T follicular helper cell (primary cell): Measurements from ENCODE around the gene RNF7.
A peak's percentile ranks its signal among the peaks of the same experiment; 100 is the strongest.
"Not testable (repeated sequence)": the region's sequence is repeated elsewhere in the genome, so short reads cannot be mapped to it uniquely, and the experiment has no call there.

ENCODE experiments used
- DNase-seq: peaks from one replicate; pipeline ENCODE4 v3.0.0-alpha.2; 2020; ENCODE audit warnings: low read depth
- total RNA-seq, 2 experiments: gene quantifications; one replicate each; lab custom pipeline; 2026; lab: John Stamatoyannopoulos, UW

RNF7 gene
- total RNA-seq, result 32.8 to 41.6 reads per million in 2 experiments

DNA sequence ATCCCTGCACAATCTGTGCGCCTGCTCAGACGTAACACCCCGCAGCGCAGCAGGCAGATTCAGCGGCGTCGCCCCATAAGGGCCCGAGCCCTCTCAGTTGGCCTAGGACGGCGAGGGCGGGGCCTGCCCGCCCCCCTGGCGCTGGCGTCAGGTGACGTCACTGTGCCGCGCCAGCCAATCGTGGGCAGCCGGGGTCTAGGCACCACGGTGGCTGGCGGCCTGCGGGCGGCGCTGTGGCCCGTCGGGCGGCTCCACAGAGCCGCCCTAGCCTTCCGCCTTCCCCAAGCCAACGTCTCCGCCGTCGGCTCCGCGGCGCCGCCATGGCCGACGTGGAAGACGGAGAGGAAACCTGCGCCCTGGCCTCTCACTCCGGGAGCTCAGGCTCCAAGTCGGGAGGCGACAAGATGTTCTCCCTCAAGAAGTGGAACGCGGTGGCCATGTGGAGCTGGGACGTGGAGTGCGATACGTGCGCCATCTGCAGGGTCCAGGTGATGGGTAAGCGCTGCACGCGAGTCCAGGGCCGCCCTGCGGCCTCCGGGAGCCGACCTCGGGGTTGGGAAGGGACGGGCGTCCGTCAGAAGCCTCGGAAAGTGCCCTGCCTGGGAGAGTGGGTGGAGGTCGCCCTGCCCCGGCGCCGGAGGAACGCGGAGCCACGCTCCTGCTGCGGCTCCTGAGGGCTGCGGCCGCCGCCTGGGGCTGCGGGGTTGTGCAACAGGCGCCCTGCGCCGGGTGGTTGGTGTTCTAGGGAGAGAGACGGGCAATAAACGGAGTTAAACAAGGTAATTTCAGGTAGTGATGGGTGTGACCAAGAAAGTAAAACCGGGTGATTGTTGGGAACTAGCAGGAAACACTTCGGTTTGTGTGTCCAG, at the start of gene RNF7:
Gene RNF7, plus strand, starts transcription at position 277 of the 869 bp plus-strand sequence. Its CDS starts 44 bp downstream, at position 321.
- DNase-seq, result peak; percentile 95

DNA sequence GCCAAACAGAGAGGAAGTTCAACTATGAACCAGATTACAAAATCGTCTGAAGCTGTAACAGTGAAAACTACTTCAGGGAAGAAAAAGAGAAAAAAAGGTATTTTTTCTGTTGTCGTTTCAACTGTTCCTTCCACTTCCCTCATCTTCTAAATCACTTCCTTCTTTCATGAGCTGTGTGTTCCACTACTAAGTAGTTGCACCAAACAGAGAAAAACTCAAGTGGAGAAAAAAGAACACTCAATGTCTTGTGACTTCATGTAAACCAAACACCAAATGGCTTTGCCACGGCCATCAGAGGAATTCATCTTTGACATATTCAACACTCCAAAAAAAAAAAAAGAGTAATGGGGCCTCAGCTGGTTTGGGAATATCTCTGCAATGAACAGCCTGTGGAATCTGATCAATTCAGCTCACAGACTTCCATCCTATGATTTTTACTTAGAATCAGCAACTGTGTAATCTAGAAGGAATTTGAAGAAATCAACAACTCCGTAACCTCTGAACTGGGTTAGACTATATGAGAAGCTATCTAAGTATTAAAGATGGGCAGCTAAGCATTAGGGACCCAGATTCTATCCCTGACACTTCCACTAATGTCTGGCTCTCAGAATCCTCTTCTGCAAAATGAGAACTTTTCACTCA, 47.5 kb upstream of the RNF7 start:
- no peak for DNase-seq

DNA sequence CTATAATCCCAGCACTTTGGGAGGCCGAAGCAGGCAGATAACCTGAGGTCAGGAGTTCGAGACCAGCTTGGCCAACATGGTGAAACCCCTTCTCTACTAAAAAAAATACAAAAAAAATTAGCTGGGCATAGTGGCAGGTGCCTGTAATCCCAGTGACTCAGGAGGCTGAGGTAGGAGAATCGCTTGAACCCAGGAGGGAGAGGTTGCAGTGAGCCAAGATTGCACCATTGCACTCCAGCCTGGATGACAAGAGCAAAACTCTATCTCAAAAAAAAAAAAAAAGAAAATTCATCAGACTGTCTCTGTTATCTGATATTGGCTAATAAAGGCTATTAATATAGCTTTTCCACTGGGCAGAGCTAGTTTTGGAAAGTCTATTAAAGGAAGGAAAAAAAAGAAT, 46.6 kb upstream of the RNF7 start:
- not testable (repeated sequence) for DNase-seq

DNA sequence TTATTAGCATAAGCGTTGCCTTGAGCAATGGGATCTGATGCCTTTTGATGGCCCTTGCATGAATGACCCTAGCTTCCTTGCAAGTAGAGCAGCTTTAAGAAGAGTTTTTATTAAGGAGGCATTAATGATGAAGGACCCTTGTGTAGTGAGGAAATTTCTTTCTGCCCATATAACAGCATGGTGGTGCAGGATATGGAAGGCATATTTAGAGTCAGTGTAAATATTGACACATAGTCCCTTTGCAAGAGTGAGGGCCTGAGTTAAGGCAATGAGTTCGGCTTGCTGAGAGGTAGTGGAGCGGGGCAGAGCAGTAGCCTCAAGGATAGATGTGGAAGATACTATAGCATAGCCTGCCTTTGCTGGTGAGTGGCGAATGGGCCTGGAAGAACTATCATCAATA, 45.1 kb upstream of the RNF7 start:
- not testable (repeated sequence) for DNase-seq

DNA sequence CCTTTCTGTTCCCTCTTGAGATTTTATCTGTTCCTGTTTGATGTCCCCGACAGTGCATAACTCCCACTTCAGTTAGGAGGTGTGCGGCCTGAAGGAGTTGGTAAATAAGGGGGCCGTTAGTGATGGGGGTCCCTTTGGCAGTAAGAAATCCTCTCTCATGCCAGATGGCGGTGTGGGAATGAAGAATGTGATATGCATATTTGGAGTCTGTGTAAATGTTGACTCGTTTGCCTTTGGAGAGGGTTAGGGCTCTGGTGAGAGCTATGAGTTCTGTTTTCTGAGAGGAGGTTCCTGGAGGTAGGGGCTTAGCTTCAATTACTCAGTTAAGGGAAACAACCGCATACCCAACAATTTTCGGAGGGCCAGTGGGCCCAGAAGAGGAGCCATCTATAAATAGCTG, 38.8 kb upstream of the RNF7 start:
- no peak for DNase-seq

DNA sequence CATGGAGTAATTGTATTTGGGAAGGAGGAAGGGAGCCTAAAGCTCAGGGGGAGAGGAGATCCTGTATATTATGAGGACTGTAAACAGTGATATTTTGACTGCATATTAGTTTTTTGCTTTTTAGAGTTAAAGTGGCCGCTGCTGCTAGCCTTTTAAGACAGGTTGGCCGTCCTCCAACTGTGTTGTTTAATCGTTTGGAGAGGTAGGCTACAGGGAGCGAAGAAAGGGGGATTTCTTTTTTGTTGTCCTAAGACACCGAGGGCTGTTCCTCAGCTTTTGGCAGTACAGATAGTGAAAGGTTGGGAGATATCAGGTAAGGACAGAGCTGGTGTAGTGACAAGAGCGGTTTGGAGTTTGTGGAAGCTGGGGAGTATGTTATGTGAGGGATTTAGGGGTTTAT, 38.2 kb upstream of the RNF7 start:
- DNase-seq, result no peak

DNA sequence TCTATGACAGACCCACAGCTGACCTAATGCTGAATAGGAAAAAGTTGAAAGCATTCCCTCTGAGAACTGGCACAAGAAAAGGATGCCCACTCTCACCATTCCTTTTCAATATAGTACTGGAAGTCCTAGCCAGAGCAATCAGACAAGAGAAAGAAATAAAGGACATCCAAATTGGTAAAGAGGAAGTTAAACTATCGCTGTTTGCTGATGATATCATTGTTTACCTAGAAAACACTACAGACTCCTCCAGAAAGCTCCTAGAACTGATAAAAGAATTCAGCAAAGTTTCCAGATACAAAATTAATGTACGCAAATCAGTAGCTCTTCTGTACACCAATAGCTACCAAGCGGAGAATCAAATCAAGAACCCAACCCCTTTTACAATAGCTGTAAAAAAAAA, 34.7 kb upstream of the RNF7 start:
- DNase-seq, result not testable (repeated sequence)

DNA sequence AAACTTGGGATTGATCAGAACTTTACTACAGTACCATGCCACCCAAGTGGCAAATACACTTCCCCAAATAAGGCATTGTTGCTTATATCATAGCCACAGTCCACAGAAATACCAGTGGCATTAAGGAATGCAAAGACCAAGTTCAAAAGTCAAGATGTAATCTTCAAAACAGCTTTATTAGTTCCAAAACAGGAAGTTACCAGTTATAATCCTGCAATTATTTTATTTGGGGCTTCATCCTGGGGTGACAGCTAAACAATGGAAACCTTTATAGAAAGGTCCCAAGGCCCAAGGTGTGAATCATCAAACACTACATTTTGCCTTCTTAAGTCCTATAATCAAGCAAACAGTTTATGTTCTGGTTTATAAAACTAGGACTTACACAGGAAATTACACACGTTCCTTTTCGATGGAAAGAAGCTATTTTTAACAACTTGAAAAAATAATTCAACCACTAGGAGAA, 30.3 kb upstream of the RNF7 start:
- DNase-seq, result no peak

DNA sequence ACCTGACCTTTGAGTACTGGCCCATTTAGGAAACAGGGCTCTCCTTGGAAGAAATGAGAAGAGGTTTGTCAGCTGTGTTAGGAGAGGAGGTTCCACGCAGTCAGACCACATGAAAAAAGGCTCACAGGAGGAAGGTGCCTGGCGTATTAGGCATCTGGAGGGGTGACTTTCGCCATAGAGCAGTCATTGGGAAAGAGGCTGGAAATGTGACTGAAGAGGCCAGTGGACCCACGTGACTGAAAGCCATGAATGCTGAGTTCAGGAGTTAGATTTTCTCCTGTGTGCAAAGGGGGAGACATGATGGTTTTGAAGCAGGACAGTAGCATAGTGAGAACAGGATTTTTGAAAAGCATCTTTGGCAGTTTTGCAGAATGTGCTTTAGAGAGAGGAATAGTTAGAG, 29.7 kb upstream of the RNF7 start:
- DNase-seq, result no peak

DNA sequence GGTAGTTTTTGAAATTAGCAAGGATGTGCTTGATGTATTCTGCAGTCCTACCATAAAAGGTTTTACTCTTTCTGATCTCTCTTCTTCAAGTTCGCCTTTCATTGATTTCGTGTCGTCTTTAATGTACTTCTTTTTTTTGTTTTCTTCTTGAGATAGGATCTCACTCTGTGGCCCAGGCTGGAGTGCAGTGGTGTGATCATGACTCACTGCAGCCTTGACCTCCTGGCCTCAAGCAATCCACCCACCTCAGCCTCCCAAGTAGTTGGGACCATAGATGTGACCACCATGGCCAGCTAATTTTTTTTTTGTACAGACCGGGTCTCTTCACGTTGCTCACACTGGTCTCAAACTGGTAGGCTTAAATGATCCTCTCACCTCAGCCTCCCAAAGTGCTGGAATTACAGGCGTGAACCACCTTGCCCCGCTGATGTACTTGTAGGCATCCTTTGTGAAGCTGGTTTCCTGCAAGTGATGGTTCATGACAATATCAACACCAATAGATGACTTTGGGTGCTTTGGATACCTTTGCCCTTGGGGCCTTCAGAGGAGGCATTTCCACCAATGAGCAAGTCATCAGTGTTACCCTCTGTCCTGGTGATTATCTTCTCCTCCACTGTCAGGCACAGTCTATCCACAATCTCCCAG, 28.9 kb upstream of the RNF7 start:
- no peak for DNase-seq

DNA sequence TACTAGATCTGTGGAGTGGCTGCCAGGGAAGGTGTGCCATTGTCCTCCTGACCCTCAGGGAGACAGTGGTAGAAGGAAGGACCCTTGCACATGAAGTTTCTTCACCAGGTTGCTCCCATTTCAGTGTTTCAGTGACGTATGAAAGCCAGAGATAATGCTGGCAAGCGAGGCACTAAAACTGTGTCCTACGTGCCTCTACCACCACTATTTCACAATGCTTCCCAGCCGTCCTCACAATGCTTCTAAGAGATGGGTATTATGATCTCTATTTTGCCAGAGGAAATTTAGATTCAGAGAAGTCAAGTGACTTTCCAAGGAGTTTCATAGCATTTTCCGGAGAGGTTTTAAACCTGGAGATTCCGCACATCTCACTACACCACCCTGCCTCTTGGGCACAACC, 28.0 kb upstream of the RNF7 start:
- DNase-seq, result no peak

DNA sequence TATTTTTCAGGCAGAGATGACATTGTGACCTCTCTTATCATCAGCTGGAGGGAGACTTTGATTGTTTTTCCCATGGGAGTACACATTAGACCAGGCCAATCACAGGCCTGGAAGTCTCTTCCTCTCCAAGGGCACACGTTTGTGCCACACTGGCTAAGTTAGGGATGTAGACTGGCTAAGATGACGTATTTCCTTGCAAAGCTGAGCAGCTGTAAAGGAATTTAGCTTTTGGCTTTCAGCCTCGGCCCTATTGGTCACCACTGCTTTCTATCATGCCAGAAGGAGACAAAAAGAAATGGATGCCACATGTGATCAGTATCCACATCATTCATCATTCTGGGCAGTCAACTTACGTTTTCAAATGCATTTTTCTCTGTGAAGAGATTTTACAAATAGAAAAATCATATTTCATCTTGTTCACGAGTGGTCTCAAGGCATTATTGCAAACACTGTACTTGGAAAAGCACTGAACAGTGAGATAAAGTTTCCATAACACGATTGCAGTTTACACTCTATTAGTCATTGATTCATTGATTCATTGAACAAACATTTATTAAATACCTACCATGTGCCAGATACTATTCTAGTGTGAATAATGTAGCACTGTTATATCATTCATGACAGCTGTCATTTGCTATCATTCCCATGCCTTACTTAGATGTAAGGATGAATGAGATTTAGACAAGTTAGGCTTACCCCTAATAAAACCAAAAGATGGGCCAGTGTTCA, 27.0 kb upstream of the RNF7 start:
- no peak for DNase-seq

DNA sequence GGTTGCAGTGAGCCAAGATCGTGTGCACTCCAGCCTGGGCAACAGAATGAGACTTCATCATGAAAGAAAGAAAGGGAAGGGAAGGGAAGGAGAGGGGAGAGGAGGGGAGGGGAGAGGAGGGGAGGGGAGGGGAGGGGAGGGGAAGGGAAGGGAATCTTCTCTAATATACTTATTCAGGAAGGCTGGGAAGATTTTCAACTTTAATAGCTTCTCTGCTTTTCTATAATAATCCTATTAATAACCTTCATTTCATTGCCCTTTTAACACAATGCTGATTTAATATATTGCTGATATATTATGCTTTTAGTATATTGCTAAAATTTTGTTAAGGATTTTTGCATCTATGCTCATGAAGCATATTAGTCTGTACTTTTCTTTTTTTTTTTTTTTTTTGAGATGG, 23.4 kb upstream of the RNF7 start:
- no peak for DNase-seq

DNA sequence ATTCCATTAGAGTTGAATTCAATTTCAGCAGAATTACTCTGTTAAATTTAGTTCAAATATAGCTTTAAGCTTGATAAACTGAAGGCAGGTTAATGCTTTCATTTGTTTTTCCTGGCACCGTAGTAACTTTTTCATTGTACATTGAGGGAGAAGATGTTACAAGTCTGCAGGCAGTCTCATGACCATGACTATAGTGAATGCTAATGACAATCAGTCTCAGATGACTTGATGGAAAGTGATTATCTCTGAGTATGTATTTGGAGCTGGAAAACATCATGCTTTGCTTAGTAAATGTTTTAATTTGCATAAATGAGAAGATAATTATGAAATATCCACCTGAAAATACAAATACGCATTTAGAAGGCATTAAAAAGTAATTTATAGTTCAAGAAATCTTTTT, 16.0 kb upstream of the RNF7 start:
- DNase-seq, result no peak

DNA sequence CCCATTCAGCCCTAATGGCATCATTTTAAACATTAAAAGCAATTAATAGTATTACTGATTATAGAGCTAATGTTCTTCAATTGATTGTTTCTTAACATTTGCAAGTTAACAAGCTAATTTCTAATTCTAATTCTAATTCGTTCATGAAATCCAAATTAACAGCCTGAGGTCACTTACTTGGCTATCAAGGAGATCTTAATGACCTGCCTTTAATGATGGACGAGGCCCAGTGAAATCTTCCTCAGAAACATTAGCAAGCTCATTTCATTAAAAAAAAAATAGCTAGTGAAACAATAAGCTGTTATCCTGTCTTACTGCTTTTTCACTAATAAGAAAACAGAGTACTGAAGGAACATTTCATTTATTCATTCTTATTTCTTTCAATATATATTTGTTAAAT, 15.4 kb upstream of the RNF7 start:
- DNase-seq, result no peak

DNA sequence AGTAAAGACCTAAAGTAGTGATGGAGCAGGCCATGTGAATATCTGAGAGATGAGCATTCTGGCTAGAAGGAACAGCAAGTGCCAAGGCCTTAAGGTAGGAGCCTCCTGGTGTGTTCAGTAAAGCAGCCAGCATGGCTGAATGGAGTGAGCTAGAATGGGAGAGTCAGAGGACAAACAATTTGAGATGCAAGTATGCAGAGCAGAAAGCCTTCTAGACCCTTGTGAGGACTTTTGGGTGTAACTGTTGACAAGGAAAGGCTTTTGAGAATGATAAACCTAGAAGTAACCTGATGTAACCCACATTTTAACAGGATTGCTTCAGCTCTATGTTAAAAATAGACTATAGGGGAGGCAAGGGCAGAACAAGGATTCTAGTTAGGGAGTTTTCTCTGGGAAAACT, 14.8 kb upstream of the RNF7 start:
- no peak for DNase-seq

DNA sequence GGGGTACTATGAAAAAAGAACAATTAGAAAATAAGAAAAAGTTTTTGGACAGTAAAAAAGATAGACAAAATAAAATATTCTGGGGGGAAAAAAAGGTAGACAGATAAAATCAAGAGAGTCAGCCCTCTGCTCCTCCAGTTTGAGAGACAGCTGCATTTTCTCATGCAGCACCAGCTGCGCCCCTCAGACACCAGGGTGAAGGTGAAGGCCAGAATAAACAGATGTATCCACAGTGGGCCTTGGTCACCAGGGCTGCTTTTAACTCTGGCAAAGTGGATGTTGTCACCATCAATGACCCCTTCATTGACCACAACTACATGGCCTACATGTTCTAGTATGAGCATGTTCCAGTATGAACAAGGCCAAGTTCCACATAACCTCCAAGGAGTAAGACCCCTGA, 13.9 kb upstream of the RNF7 start:
- no peak for DNase-seq

DNA sequence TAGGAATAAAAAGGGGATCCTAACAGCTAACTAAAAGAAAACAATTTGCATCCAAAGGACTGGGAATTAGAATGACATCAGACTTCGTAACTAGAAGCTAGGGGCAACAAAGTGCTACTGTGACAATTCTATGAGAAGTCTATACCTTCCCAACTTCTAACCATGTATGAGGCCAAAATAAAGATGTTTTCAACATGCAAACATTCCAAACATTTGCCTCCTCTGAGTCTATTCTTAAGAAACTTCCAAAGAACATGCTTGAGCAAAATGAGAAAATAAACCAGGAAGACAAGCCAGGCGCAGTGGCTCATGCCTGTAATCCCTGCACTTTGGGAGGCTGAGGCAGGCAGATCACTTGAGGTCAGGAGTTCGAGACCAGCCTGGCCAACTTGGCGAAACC, 13.1 kb upstream of the RNF7 start:
- no peak for DNase-seq

DNA sequence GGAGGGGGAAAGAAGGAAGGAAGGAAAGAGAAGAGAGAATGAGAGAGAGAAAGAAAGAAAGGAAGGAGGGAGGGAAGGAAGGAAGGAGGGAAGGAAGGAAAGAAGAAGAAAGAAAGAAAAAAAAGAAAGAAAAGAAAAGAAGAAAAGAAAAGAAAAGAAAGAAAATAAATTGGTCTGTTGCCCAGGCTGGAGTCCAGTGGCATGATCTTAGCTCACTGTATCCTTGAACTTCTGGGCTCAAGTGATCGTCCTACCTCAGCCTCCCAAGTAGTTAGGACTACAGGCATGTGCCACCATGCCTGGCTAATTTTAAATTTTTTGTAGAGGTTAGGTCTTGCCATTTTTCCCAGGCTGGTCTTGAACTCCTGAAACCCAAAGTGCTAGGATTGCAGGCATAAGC, 11.6 kb upstream of the RNF7 start:
- DNase-seq, result no peak

DNA sequence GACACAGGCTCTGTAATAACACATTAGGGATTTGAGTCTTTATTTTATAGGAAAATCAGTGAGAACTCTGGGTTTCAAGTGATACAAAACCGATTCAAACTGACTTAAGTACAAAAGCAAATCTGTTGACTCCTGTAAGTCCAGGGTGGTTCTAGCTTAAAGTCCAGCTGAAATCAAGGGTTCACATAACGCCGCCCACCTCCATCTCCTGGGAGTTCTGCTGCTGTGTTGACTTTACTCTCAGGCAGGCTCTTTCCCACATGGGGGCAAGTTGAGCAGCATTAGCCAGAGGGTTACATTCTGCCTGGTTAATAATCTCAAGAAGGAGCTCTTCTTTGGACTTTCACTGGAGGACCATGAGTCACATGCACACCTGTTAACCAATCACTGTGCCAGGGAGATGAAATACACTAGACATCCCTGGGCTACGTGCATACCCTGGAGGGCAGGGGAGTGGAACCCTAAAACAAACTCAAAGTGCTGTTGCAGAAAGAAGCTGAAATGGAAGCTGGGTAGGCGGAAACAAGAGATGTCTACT, 9.7 kb upstream of the RNF7 start:
- no peak for DNase-seq

DNA sequence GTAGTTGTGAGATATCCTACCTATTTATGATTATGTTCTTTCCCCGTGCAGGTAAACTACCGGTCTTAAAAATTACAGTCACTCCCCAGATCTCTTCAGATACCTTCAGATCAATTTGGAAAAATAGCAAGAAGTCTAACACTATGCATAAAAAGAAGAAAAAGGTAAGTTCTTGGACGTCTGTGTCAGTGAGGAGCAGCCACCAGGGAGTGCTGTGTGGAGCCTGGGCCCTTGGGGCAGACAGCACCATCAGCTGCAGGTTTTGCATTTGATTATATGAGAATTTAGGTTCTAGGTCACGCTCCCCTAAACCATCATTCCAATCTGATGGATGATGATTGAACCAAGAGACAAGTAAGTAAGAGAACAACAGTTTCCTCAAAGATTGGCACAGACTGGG, 8.9 kb upstream of the RNF7 start:
- DNase-seq, result no peak

DNA sequence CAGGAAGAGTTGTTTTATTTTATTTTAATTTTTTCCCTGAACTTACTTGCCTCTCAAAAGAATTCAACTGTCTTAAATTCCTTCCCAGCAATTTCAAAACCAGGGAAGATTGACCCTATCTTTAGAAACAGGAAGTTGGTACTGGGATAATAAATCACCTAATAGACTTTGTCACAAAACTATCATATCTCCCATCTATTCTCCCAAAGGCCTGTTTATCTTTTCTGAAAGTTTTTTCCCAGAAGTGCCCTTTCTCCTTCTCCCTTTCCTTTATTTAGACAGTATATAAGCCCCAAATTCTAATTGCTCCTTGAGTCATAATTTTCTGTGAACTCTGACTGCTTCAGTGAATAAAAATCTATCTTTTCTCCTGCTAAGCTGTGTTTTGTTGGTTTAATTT, 2.9 kb upstream of the RNF7 start:
- no peak for DNase-seq
